Measurements from ENCODE around the gene DSCAML1.

DSCAML1 gene

DNA sequence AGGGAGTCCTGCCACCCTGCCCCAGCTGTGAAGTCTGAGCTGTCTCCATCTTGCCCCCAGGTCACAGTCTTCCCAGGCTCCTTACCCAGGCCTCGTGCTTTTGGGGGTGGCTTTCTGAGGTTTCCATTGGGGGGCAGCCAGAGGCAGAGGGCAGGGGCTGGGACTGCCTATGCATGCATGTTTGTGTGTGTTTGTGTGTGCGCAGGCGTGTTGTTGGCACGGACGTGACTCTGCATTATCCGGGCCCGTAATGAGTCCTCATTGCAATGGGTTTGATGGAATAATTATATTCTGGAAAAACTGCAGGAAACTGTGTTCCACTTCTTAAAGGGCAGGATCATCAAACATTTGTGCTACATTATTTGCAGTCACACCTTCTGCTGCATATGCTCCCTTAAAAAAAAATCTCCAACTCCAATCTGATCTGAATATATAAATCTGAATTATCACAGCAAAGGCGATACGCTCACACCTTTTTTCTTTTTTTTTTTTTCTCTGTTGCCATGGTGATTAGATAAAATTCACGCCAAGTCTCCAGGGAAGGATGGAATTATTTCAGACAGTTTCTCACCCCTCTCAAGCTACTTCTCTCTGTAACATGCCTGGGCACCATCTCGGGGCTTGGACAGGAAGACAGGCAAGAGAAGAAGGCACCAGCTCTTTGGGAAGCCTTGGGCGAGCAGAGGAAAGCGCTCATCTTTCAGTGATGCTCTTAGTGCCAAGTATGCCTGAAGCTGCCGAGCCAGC is 45.9 kb downstream of the DSCAML1 start:
- DNase-seq, result no peak

DNA sequence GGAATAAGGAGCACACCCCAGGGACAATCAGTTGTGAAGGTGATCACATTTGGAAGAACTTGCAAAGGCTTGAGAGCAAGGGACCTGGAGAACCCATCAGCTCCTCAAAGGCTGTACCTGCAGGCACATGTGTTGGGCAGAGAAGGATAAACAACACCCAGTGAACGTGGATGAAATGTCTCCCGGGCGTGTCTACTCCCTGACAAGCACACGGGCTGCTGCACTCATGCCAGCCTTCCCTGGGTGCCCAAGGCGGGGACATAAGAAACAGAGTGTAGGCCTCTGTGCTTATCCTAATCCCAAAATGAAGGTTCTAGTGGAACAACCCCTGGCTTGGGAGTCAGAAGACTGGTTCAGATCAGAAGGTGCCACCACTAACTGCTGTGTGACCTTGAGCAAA is 46.7 kb downstream of the DSCAML1 start:
- DNase-seq, result no peak

DNA sequence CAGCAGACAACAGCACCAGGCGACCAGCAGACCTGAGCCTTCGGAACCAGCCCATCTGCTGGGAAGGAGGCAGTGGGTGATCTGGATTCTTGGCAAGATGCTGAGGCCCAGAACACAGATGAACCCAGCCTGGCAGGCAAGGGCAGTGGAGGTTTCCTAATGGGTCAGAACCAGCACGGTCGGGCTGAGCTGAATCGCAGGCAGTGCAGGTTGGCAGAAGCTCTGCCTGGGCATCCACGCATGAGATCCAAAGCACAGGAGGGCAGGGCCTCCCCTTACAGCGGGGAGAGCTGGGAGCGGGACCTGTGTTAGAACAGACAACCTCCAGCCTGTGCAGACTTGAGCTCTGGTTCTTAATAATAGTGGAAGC is 47.5 kb downstream of the DSCAML1 start:
- no peak for DNase-seq

DNA sequence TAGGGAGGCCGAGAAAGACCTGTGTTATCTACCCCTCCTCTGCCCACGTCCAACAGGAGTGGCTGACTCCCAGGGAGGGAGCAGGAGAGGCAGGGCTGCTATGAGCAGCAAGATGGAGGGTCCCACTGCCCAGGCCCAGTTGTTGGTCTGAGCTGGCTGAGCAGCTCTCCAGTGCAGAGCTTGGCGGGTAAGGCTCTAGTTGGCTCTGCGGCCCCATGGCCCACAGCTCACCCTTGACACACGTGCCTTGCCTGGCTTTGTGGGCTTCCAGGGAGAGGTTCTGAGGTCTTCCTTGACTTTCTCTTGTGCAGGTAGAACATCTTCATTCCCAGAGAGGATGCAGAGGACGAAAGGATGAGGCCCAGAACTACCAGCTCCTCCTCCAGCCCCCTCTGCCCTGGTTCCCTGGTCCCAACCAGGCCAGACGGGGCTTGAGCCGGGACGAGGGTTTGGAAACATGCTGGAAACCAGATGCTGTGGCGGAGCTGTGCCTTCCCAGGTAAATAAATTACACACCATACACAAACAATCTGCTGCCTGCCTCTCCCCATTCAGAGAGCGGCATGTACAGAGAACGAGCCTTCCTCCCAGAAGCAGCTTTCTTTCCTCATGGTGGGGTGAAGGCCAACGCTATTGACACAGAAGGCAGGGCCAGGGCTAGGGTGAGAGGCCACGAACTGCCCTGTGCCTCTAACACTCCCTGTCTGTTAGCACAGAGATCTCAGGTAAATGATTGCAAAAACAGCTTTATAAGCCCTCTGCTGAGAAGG is 48.1 kb downstream of the DSCAML1 start:
- no peak for DNase-seq

DNA sequence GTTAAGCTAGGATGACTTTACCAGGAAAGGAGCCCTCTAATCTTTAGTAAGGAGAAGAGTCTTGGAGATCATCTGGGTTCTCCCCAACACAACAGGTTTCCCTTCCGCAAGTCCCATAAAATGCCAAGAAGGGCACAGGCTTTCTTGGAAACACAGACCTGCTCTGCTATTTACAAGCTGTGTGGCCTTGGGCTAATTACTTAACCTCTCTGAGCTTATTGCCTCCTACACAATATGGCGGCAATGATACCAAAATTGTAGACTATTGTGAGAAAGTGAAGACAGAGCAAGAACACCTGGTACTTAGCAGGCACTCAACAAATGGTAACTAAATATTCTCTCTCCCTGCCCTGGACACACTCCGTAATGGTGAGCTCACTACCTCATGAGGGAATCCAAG is 49.1 kb downstream of the DSCAML1 start:
- DNase-seq, result no peak

DNA sequence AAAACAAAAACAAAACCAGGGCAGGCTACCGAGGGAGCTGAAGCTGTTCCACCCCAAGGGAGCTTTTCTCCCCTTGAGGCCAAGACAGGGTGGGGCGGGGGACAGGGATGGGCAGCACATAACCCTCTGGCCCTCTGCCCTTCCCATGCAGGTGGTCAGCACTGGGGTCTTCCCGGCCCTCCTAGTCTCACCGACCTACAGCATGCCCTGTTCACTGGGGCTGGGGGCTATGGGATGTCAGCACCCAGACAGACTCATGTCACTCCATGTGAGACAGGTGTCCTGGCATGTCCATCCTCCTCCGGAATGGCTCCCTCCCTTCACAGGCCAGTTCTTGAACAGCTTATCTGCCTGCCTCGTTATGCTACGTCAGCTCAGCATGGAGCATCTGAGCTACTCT is 51.7 kb downstream of the DSCAML1 start:
- DNase-seq, result no peak

DNA sequence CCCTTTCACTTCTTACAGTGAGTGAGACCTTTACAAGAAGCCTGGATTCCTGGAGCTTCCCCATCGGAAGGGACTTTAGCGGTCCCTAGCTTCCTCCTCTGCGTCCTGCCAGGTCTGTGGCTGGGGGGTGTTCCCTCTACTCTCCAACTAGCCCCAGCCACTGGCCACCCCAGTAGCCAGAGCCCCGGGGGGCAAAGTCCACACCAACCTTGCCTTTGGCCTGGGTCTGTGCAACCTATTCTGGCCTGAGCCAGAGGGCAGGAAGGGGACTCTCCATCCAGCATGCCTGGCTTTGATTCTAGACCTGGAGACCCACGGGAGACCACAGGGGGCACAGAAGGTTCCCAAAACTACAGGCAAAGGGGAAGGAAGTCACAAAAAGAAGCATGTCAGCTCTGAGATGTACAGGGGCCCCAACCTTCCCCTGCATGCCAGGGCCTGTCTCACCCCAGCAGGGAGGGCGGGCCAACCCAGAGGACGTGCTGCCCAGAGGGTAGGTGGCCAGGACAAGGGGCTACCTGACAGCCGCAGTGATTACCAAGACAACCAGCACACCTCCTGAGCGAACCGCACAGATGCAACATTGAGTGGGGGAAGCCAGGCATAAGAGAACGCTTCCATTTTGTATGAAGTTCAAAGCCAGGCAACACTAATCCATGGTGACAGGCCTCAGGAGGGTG is 52.4 kb downstream of the DSCAML1 start:
- DNase-seq, result no peak

DNA sequence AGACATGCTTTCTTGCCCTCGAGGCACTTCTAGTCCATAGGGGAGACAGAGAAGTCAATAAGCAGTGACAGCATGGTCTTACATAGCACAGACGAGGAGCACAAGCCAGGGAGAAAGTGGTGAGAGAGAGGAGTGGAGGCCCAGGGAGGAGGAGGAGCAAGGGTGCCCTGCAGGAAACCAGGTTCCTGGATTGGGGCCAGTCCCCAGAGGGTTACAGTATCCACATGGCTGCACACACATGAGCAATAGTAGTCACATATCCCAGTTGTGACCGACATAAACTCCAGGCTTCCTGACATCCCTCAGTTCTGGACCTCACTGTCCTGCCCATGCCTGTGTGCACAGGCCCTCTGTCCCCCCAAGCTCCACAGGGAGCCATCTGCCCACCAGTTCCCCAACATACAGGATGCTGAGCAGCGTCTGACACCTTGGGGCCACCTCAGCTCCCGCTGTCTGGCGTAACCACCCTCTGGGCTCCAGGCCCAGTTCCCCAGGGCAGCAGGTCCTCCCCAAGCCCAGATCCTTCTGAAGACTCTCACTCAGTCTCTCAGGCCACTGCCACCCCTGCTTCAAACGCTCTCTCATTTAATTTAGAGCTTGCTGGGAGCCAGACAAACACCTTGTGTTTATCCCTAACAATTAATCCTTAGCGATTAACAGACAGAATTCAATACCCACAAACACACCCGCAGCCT is 53.7 kb downstream of the DSCAML1 start:
- no peak for DNase-seq

DNA sequence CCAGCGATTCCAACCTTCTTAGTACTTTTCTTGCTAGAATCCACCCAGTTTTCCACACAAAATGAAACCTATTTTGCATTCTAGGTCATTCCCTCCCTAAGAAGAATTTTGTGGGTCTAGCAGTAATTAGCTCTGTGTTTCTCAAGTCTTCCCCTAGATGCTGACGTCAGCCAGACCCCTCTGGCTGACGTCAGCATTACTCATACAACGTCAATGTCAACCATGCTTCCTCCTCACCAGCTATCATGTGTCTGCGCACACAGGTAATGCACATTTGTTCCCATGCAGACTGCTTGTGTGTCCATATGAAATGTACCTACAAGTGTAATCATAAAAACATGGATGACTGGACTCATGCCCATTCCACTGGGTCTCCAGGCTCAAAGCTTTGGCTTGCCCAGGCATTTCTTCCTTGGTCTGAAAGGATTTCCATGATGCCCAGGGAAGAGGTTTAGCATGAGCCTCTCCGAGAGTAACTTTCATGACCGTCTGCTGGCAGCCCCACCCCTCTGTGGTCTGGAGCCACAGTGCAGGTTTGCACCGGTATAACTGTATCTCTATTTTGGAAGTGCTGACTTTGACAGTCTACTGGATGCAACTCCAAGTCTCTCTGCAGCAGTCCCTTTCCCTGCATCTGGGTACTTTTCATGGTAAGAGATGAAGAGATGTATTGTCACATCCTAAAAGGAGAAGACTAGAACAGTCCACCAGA is 58.6 kb downstream of the DSCAML1 start:
- DNase-seq, result no peak

DNA sequence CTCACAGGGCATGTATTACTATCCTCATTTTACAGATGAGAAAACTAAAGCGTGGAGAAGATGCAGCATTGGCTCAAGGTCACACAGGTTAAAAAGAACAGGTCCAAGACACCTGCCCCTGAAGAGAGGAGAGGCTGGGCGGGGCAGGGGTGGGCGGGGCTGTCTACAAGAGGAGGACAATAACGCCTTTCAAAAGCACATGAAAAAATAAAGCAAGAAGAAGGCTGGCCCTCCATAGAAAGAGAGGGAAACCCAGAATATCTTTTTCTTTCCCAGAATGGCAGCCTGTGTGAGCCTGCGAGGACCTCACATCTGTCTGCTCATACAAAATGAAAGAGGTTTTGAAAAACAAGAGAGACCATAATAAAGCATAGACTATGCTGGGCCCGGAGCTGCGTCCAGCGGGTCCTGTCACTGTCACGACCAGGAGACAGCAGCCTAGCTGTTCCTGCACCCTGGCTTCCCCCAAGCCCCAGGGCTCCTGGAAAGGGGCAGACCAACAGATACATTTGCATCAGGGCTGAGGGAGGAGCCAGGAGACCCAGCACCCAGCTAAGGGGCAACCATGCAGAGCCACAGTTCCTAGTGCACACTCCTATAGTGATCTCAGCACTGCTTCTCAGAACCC is 61.6 kb downstream of the DSCAML1 start:
- no peak for DNase-seq

DNA sequence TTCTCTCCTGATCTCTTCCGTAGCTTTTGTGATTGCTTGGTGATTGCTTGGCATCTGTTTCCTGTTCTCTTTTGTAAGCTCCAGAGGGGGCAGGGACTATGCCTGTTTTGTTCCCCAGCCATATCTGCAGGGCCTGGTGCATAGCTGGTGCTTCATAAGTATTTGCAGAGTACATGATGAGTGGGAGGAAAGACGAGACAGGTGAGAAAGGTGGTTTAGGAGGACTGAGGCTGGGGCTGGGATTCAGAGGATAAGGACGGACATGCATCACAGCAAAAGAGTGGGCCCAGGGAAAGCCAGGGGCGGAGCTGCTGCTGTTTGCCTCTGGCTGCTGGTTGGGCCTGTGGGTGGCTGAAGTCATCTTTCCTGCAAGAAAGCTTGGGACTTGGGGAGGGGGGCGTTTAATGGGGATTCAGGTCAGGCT is 62.4 kb downstream of the DSCAML1 start:
- peak; percentile 64 for DNase-seq

DNA sequence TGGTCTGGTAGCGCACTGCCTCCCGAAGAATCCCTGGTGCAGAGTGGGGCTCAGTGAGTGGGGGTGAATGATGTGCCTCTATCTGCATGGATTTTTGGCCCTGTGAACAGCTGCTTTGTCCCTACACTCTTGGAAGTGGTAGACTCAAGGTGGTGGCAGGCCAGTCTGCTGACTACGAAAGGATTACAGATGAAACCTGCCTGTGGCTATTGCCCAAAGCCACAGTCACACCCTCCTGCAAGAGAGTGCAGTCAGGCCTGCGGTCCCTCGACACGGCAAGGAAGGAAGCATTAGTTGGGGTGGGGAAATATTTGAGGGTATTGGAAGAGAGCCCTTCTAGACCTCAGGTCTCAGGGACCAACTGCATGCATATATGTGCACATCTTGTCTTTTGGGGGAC is 63.7 kb downstream of the DSCAML1 start:
- no peak for DNase-seq

DNA sequence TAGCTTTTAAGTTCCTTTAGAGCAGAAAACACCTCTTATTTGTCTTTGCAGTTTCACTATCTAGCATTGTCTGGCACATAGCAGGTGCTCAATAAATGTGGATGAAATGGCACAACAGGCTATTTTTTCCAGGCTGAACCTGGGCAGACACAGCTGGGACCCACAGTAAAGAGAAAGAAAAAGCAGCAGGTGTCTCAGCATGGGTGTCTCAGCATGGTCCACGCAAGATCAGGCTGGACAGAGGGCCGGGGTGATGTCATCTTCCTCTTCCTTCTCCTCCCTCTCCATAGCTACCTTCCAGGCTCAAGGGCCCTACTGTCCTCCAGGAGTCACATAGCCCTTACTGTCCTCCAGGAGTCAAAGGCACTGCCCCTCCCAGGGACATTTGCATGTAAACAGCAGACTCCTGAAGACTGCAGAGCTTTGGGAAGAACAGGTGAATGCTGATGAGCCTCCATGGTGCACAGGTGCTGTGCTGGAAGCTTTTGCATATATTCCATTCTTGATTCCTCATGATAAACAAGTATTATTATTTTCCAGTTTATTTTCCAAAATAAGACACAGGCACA is 65.2 kb downstream of the DSCAML1 start:
- DNase-seq, result no peak

DNA sequence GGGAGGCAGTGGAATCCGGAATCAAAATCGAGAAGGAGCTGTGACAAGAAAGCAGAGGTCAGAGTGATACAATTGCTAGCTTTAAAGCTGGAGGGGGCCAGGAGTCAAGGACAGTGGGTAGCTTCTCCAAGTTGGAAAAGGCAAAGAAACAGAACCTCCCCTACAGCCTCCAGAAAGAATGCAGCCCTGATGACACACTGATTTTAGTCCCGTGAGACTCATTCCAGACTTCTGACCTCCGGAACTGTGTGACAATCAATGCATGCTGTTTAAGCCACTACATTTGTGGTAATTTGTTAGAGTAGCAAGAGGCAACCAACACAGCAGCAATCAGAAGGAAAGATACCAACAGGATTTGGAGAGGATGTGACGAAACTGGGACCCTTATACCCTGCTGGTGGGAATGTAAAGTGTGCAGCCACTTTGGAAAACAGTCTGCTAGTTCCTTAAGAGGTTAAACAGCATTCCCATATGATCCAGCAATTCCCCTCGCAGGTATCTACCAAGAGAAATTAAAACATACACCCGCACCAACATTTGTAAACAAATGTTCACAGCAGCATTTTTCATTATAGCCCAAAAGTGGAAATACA is 66.7 kb downstream of the DSCAML1 start:
- no peak for DNase-seq

DNA sequence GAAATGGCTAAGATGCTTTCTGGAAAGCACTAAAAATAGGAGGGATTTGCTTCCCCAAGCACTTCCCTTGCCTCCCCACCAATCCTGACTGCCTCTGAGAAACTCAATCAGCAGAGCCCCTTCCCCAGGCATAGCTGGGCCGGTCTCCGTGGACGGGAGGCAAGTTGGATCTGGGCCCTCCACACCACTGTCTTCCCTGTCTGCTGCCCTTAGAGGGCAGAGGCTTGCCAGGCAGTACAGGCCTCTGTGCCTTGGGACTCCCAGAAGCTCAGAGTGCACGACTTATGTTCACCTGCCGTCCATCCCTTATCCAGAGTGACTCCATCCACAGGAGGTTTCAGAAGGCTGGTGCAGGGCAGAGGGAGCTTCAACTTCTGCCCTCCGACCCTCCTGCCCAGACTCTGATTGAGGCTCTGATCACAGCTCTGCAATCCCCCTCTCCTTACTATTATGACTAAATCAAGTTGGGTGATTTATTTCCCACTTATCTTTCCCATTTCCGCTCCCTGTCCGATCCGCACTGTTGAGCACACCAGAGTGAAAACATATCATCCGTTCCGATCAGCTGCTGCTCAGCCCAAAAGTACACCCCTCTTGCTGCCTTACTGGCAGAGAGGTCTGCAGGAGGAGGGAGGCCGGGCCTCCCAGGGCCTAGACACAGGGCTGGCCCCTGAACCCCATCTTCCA is 71.8 kb downstream of the DSCAML1 start:
- no peak for DNase-seq

DNA sequence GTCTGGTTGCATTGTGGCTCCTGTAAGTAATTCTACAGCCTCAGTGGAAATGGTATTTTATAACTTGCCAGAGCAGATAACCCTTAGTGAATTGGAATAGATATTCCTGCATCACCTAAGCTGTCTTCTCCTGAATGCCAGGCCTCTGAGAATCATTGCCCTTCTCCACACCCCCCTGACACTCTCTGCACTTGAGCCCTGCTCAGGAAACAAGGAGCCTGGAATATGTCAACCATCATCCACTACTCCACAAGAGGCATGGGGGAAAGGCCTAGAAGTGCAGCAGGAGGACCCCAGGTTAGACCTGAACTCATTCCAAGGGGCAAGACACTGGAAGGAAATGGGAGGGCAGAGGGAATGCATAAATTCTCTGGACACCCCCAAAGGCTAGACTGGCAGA is 72.4 kb downstream of the DSCAML1 start:
- DNase-seq, result no peak

DNA sequence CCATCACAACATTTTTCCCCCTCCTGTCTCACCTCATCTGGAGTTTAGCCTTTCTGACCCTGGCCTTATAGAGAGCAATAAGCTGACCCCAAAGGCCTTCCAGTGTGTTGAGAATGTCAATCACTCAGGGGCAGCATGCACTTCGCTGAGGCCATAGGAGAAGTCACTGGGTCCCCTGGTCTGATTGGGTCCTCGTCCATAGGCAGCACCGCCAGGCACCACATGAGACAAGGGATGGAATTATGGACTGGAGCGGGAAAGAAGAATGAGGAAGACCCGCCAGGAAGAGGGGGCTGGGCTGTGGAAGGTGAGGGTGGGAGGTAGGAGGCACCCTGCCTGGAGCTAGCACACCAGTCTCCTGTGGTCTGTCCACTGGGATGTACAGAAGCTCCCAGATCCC is 72.9 kb downstream of the DSCAML1 start:
- DNase-seq, result no peak

DNA sequence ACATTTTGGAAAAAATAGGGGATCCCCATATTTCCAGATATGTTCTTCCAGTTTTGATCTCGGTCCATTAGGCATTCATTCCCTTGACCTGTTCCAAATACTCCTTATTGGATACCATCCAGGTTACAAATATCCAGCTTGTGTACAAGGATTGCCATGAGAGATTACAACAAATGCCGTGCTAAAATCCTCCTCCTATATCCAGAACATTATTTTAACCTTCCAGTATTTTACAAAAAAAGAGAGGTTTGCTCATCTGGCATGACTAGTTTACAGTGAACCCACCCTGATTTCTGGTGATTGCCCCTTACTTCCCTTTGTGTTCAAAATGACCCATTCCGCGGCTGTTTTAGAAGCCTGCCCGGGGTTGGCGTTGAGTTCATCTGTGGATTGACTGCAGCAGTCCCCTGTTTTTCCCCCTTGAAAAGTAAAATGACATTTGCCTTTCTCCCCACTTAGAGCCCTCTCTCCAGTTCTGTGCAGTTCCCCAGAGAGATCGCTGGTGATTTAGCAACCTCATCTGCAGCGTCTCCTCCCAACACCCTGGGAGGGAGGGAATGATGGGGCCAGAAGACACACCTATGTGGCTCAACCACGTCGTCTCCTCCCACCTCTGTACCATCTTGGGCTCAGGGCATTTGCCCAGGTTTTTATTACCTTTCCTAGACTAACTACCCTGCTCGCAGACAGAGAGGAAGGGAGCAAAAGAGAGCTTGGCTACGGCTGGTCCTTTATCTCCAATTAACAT is 73.6 kb downstream of the DSCAML1 start:
- DNase-seq, result peak; percentile 76

DNA sequence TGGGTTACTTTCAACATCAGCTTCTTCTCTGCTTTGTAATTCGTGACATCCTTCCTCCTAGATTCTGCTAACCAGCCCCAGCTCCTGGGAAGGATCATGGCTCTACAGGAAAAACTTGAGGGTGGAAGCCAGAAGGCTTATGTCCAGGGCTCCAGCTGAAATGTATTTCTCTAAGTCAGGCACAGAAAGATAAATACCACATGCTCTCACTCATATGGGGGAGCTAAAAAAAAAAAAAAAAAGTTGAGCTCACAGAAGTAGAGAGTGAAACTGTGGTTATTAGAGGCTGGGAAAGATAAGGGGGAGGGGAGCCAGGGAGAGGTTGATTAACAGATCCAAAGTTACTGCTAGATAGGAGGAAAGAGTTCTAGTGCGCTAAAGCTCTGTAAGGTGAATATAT is 74.9 kb downstream of the DSCAML1 start:
- no peak for DNase-seq

DNA sequence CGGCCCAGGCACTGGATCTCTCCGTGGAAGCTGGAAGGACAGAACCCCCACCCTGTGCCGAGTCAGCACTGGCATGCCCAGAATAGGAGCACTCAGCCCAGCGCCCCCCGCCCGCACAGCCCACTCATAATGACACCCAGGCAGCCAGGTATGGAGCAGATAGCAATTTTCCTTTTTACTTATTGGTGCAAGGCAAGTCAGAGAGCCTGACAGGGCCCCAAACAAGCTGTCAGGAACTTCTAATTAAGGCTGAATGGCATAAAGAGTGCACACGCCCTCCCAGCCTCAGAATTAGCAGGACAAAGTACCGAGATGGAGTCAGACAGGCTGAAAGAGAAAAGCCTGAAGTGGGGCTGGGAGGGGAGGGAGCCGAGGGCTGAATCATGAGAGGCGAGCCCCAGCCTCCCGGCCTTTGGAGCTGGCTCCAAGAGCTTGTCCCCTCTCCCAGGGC is 76.9 kb downstream of the DSCAML1 start:
- peak; percentile 47 for DNase-seq
